ENCODE results near the gene GALNT17.

GALNT17 gene

DNA sequence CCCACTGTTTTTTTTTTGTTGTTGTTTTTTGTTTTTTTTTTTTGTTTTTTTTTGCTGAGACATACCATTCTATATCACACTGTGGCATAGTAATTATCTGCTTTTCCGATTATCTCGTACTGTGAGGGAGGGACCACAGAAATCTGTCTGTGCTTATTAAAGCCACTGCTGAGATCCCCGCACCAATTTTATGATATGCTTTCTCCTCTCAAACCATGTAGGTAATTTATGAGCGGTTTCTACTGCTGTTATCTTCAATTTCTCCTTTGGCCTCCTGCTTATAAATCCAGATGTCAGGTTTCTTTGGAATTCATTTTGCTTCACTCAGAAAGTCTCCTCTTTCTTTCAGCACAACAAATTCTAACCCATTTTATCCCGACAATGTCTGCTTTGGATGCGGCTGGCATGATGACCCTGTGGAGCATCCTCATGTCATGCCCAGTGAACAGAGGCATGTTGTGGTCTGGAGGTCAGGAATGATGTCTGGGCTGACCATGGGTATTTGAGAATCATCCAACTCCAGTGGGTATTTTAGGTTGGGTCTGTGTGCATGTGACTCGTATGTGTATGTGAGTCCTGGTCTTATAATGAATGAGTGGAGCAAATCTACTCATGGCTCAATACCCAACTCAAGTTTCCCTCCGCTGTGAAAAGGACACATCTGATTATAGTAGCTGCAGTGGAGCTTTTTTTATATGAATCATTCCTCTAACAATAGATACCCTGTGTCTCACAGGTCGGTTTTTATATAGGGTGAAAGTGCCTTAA lies 213.4 kb downstream of the GALNT17 start:
- DNase-seq: no peak

GRCh38 chr7:71348821-71349681 lies 217.1 kb downstream of the GALNT17 start:
- DNase-seq: no peak

DNA sequence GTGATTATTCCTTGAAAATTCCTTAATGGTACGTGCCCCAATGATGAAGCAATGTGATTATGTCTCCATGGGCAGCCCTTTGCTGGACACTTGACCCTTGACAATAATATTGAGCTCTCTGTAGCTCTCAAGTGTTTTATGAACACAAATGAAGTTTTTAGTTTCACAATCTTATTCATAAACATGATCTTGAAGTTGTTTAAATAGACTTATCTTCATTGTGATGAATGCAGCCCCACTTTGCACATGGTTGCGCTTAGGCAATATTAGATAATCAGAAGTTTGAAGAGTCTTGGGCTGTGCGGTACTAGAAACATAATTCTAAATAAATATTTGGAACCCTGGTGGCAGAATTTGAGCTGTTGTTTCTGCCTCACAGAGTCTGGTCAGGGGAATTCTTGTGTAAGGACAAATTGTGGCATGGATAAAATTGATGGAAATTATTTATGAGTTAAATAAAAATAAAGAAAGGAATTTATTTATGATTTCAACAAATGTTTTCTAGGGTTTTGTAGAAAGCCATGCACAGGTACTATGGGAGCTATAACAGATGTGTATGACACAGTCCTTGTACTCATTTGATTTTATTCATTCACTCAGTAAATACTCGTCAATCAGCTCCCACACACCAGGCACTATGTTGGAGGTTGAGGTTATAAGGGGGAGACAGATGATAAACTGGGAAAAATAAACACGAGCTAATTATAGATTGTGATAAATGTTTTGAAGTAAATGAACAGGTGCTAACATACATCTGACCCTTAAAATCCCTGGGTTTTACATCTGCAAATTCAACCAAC lies 217.9 kb downstream of the GALNT17 start:
- DNase-seq: no peak

- no peak for DNase-seq
These were observed 218.7 kb downstream of the GALNT17 start for GRCh38 chr7:71350680-71351079.

GRCh38 chr7:71354716-71355115 lies 222.8 kb downstream of the GALNT17 start:
- no peak for DNase-seq

- DNase-seq: no peak
These were observed 229.6 kb downstream of the GALNT17 start for GRCh38 chr7:71361451-71362032.

- DNase-seq: no peak
These were observed 230.3 kb downstream of the GALNT17 start for GRCh38 chr7:71362240-71362639.

DNA sequence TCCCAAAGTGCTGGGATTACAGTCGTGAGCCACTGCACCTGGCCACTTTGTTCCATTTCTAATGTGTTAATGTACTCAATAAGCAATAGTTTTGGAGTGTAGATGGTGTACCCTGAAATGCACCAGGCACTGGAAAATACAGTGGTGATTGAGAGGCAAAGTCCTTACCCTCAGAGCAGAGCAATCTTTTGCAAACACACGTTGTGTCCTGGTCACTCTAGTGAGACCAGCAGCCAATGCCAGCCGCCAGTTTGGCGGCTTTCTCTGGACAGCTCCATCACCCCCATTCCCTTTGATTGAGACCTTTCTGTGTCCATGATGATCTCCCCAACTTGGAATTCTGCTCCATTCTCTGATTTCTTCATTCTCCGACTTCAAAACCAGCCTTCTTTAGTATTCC lies 231.3 kb downstream of the GALNT17 start:
- DNase-seq: no peak

DNA sequence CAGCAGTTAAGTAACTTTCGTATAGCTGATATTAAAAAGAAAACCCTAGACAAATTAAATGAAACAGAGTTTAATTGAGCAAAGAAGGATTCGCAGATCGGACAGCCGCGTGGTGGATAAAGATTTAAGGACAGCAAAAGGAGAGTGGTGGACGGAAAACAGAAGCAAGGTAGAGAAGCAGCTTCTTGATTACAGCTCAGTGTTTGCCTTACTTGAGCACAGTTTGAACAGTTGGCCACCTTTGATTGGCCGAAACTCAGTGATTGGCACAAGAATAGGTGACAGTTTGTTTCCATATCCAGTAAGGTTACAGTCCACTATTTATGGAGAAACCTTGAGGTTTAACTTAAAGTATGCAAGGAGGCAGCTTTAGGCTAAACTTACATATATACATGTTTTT lies 231.7 kb downstream of the GALNT17 start:
- no peak for DNase-seq

DNA sequence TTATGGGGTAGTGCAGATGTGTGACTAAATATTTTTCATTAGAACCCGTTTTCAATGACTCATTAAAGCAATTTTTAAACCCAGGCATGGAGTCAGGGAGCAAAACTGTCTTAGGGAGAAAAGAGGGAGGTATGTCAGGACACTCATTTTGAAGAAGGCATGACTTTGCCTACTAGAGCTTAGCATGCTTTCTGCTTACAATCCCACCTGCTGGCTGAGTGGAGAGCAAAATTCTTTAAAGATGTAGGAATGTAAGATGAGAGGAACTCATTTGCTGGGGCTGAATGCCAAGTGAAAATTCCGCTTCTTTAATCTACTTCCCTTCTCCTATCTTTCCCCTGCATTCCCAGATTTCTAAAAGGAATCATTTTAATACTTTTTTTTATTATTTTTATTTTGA lies 232.6 kb downstream of the GALNT17 start:
- no peak for DNase-seq

- no peak for DNase-seq
These were observed 241.0 kb downstream of the GALNT17 start for GRCh38 chr7:71372991-71373390.

GRCh38 chr7:71377062-71377461 lies 245.1 kb downstream of the GALNT17 start:
- no peak for DNase-seq

DNA sequence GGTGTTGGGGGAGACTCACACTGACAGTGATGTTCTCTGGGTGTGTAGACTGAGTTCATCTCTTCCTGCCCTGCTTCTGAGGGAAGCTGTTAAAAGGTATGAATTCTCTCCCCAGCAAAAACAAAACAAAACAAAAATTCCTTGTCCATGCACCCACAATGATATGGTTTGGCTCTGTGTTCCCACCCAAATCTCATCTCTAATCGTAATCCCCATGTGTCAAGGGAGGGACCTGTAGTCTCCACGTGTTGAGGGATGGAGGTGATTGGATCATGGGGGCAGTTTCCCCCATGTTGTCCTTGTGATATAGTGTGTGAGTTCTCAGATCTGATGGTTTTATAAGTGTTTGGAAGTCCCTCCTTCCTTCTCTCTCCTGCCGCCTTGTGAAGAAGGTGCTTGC lies 245.5 kb downstream of the GALNT17 start:
- DNase-seq: no peak

DNA sequence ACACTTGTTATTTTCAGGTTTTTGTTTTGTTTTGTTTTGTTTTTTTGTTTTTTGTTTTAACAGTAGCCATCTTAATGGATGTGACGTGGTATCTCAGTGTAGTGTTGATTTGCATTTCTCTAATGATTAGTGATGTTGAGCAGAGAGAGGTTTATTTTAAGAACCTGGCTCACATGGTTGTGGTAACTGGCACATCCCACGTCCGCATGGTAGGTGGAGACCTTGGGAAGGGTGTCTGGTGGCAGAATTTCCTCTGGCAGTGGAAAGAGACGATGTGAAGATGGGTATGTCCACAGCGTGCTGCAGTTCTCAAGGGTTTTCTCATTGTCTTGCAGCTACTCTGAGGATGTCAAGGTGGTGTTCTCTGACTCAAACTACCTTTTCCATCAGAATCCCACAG lies 252.2 kb downstream of the GALNT17 start:
- no peak for DNase-seq

DNA sequence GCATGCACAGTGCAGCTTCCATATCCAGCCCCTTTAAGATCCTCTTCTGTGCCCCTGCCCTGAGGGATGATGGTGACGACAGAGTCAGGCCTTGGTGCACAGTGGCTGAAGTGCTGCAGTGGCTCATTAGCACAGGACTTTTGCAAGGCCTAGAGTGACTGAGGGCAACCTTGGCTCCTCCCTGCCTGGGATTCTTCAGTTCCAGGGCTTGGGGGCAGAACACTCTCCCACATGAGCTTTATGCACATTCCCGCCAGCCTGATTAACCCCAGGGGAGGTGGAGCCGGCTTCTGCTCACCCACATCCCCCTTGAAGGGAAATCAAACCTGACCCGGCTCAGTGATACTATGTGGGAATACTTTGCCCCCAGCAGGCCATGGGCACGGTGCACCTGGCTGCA lies 253.4 kb downstream of the GALNT17 start:
- no peak for DNase-seq

GRCh38 chr7:71386152-71386785 lies 254.3 kb downstream of the GALNT17 start:
- DNase-seq: no peak

- DNase-seq: no peak
These were observed 256.2 kb downstream of the GALNT17 start for GRCh38 chr7:71388181-71388580.

GRCh38 chr7:71389976-71390375 lies 258.0 kb downstream of the GALNT17 start:
- DNase-seq: no peak

- DNase-seq: no peak
These were observed 261.7 kb downstream of the GALNT17 start for GRCh38 chr7:71393661-71394060.

DNA sequence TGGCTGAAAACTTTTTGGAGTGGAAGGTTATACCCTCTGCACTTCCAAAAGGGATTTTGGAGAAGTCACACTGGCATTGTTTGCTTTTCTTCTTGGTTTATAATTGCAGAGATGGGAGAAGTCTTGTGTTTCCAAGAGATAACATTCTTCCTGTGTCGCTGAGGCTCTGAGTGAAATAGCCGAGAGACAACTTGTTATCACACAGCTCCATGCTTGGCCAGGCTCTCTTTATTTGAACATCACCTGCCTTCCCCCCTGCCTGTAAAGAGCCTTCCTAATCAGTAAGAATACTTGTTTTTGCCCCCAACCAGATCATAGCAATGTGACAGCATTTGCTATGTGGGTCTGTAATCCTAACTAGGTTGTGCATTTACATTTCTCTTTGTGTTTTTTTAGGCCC lies 270.7 kb downstream of the GALNT17 start:
- no peak for DNase-seq

GRCh38 chr7:71403202-71403946 lies 271.4 kb downstream of the GALNT17 start:
- no peak for DNase-seq
